GM12891 (cell line): ENCODE results near the gene KRTAP12-3.
"Not testable (repeated sequence)": the region's sequence is repeated elsewhere in the genome, so short reads cannot be mapped to it uniquely, and the experiment has no call there.

Experiments used
- DNase-seq: peaks from one replicate; pipeline ENCODE4 v3.0.0; 2011; ENCODE audit warnings: low spot score; ENCODE audit not compliant: insufficient read length
- FAIRE-seq: peaks from 2 replicates; lab custom pipeline; 2011; peaks lifted over from hg19 to GRCh38; lab: Jason Lieb, UNC
- PAX5 ChIP-seq: IDR thresholded peaks from 2 replicates; pipeline ENCODE4 v1.6.1; 2011; ENCODE audit warnings: low read length, moderate library complexity, mild to moderate bottlenecking; ENCODE audit not compliant: insufficient read depth, severe bottlenecking
- POLR2A ChIP-seq: IDR thresholded peaks from 2 replicates; pipeline ENCODE4 v1.6.1; 2011; ENCODE audit warnings: low read depth, low read length, control low read depth
- POLR2AphosphoS5 ChIP-seq: IDR thresholded peaks from 2 replicates; pipeline ENCODE4 v1.6.1; 2011; ENCODE audit warnings: low read depth, low read length, control low read depth
- POU2F2 ChIP-seq: IDR thresholded peaks from 2 replicates; pipeline ENCODE4 v1.6.1; 2011; ENCODE audit warnings: low read depth, mild to moderate bottlenecking, control low read depth, low read length, moderate library complexity
- SPI1 ChIP-seq: IDR thresholded peaks from 2 replicates; pipeline ENCODE4 v1.6.1; 2011; ENCODE audit warnings: low read depth, low read length, control low read depth
- TAF1 ChIP-seq: IDR thresholded peaks from 2 replicates; pipeline ENCODE4 v1.6.1; 2011; ENCODE audit warnings: low read depth, low read length, control low read depth

Gene KRTAP12-3

GRCh38 chr21:44667612-44668011 is 9.9 kb downstream of the KRTAP12-3 start:
- FAIRE-seq (no peak), DNase-seq (no peak)
- TF ChIP-seq POLR2AphosphoS5: no peak
- no peak for TF ChIP-seq TAF1
- TF ChIP-seq POU2F2: no peak
- no peak for TF ChIP-seq POLR2A
- no peak for TF ChIP-seq PAX5
- no peak for TF ChIP-seq SPI1

GRCh38 chr21:44670642-44671432 is 13.1 kb downstream of the KRTAP12-3 start:
- DNase-seq (no peak), FAIRE-seq (no peak)
- no peak for TF ChIP-seq POLR2A
- TF ChIP-seq POU2F2: no peak
- no peak for TF ChIP-seq TAF1
- TF ChIP-seq SPI1: no peak
- TF ChIP-seq POLR2AphosphoS5: no peak
- TF ChIP-seq PAX5: no peak

GRCh38 chr21:44671911-44672310 is 14.2 kb downstream of the KRTAP12-3 start:
- DNase-seq (no peak), FAIRE-seq (no peak)
- TF ChIP-seq PAX5: no peak
- no peak for TF ChIP-seq POLR2AphosphoS5
- no peak for TF ChIP-seq TAF1
- no peak for TF ChIP-seq SPI1
- no peak for TF ChIP-seq POU2F2
- no peak for TF ChIP-seq POLR2A

- no peak for DNase-seq
- FAIRE-seq: no peak
- no peak for TF ChIP-seq TAF1
- TF ChIP-seq POU2F2: no peak
- TF ChIP-seq POLR2AphosphoS5: no peak
- no peak for TF ChIP-seq PAX5
Measured at GRCh38 chr21:44677881-44678280, 20.1 kb downstream of the KRTAP12-3 start.

- FAIRE-seq (no peak), DNase-seq (no peak)
- TF ChIP-seq POU2F2: no peak
- no peak for TF ChIP-seq POLR2AphosphoS5
- no peak for TF ChIP-seq TAF1
- no peak for TF ChIP-seq POLR2A
Measured at GRCh38 chr21:44681152-44681551, 23.4 kb downstream of the KRTAP12-3 start.

GRCh38 chr21:44681861-44682579 is 24.3 kb downstream of the KRTAP12-3 start, which contains the start of gene KRTAP12-1:
Gene KRTAP12-1, minus strand, starts transcription at chr21:44682163. Its CDS starts 40 bp downstream, at chr21:44682123.
- TF ChIP-seq POLR2A (no peak), POLR2AphosphoS5 (no peak), PAX5 (no peak), TAF1 (no peak), SPI1 (no peak), POU2F2 (no peak)
- no peak for FAIRE-seq
- DNase-seq: no peak

GRCh38 chr21:44682580-44683151 is 24.9 kb downstream of the KRTAP12-3 start:
- no peak for TF ChIP-seq POLR2A
- TF ChIP-seq PAX5: no peak
- no peak for TF ChIP-seq SPI1
- no peak for TF ChIP-seq TAF1
- TF ChIP-seq POU2F2: no peak
- TF ChIP-seq POLR2AphosphoS5: no peak
- FAIRE-seq (no peak), DNase-seq (no peak)

- FAIRE-seq (no peak), DNase-seq (no peak)
- no peak for TF ChIP-seq SPI1
- TF ChIP-seq POU2F2: no peak
- no peak for TF ChIP-seq PAX5
- TF ChIP-seq POLR2A: no peak
- TF ChIP-seq TAF1: no peak
Measured at GRCh38 chr21:44684077-44684476, 26.3 kb downstream of the KRTAP12-3 start.

- no peak for TF ChIP-seq TAF1
- no peak for TF ChIP-seq POLR2A
- TF ChIP-seq POLR2AphosphoS5: no peak
- no peak for TF ChIP-seq PAX5
- no peak for DNase-seq
- no peak for FAIRE-seq
Measured at GRCh38 chr21:44684483-44684882, 26.8 kb downstream of the KRTAP12-3 start.

GRCh38 chr21:44685050-44685449 is 27.3 kb downstream of the KRTAP12-3 start:
- not testable (repeated sequence) for DNase-seq, FAIRE-seq
